ENCODE measurements around the gene MAGEB6B. TPM values are rescaled to one million over a fixed set of nuclear protein-coding genes. Genes with fewer than 3 reads are reported as not detected.
"Not testable (repeated sequence)": the region's sequence is repeated elsewhere in the genome, so short reads cannot be mapped to it uniquely, and the experiment has no call there.

Gene MAGEB6B
- total RNA-seq: not detected

- DNase-seq (ENCODE audit: low spot score): no peak
Observed at GRCh38 chrX:26160301-26160700, at the start of gene MAGEB6B. MAGEB6B (plus strand) TSS chrX:26160601; CDS start chrX:26160601, 0 bp downstream.

- DNase-seq (ENCODE audit: low spot score): no peak
Observed at GRCh38 chrX:26138274-26138673, 22.1 kb upstream of the MAGEB6B start, which contains the start of gene MAGEB18. MAGEB18 (plus strand) TSS chrX:26138343; CDS start chrX:26138986, 643 bp downstream.

GRCh38 chrX:26146024-26146423 lies 14.4 kb upstream of the MAGEB6B start:
- DNase-seq (ENCODE audit: low spot score): no peak

- DNase-seq (ENCODE audit: low spot score): no peak
Observed at GRCh38 chrX:26192204-26192603, 31.8 kb downstream of the MAGEB6B start, which contains the start of gene MAGEB6. MAGEB6 (plus strand) TSS chrX:26192440; CDS start chrX:26193847, 1,407 bp downstream.

GRCh38 chrX:26203561-26203960 lies 43.2 kb downstream of the MAGEB6B start:
- DNase-seq (ENCODE audit: low spot score): no peak

GRCh38 chrX:26204717-26205116 lies 44.3 kb downstream of the MAGEB6B start:
- not testable (repeated sequence) for DNase-seq (ENCODE audit: low spot score)

- no peak for DNase-seq (ENCODE audit: low spot score)
Observed at GRCh38 chrX:26208012-26208411, 47.6 kb downstream of the MAGEB6B start.

Other genes with a start within 250 kb of the MAGEB6B start
- not detected for gene MAGEB18, start 22.3 kb upstream of the MAGEB6B start, total RNA-seq
- not detected for gene MAGEB6, start 31.8 kb downstream of the MAGEB6B start, total RNA-seq
- not detected for gene MAGEB5, start 55.6 kb downstream of the MAGEB6B start, total RNA-seq

Measured in mucosa of gallbladder (tissue), 1 donor.